GM23338 (cell line): ENCODE data around the gene HSPA14. TPM values are rescaled to one million over a fixed set of nuclear protein-coding genes. Genes with fewer than 3 reads are reported as not detected.

ENCODE experiments used
- ATAC-seq: fragments of 200-7000 bp; cut with Tn5 transposase; 3 replicates; pipeline ENCODE4 v1.9.1; 2020
- DNase-seq: peaks from one replicate; pipeline ENCODE4 v3.0.0-alpha.2; 2015; ENCODE audit warnings: low spot score
- H2AFZ ChIP-seq: fragments of 200-600 bp; sonication (generic); 2 replicates; pipeline ENCODE4 v1.8.0; 2016; ENCODE audit warnings: antibody characterized with exemption, mild to moderate bottlenecking, moderate library complexity
- H3F3A ChIP-seq: fragments of 200-600 bp; sonication (generic); replicated peaks from 2 replicates; pipeline ENCODE4 v1.8.0; 2017; ENCODE audit warnings: antibody characterized with exemption, mixed run types, low read depth
- H3K27ac ChIP-seq: fragments of 200-600 bp; sonication (generic); 2 replicates; pipeline ENCODE4 v1.6.1; 2016; ENCODE audit warnings: low read depth
- H3K27me3 ChIP-seq: fragments of 200-600 bp; sonication (generic); 2 replicates; pipeline ENCODE4 v1.8.0; 2016; ENCODE audit warnings: mild to moderate bottlenecking, mixed run types, moderate library complexity; ENCODE audit not compliant: insufficient read depth
- H3K36me3 ChIP-seq: fragments of 200-600 bp; sonication (generic); 2 replicates; pipeline ENCODE4 v1.8.0; 2016; ENCODE audit warnings: mild to moderate bottlenecking; ENCODE audit not compliant: insufficient read depth
- H3K4me1 ChIP-seq: fragments of 200-600 bp; sonication (generic); 2 replicates; pipeline ENCODE4 v1.8.0; 2016; ENCODE audit warnings: mild to moderate bottlenecking, moderate library complexity; ENCODE audit not compliant: insufficient read depth
- H3K4me2 ChIP-seq: fragments of 200-600 bp; sonication (generic); 2 replicates; pipeline ENCODE4 v1.7.1; 2017; ENCODE audit warnings: mixed run types
- H3K4me3 ChIP-seq: fragments of 200-600 bp; sonication (generic); 2 replicates; pipeline ENCODE4 v1.6.1; 2016; ENCODE audit warnings: mixed run types
- H3K79me2 ChIP-seq: fragments of 200-600 bp; sonication (generic); replicated peaks from 2 replicates; pipeline ENCODE4 v1.8.0; 2017; ENCODE audit warnings: mild to moderate bottlenecking; ENCODE audit not compliant: insufficient read depth
- H3K9me2 ChIP-seq: fragments of 200-600 bp; sonication (generic); 2 replicates; pipeline ENCODE4 v1.8.0; 2017; ENCODE audit not compliant: insufficient read depth
- H4K20me1 ChIP-seq: fragments of 200-600 bp; sonication (generic); replicated peaks from 2 replicates; pipeline ENCODE4 v1.8.0; 2017; ENCODE audit warnings: mild to moderate bottlenecking; ENCODE audit not compliant: insufficient read depth
- H3K27ac Mint-ChIP-seq: 2 replicates; pipeline ENCODE4 v1.8.0; 2020; ENCODE audit warnings: inconsistent platforms, mild to moderate bottlenecking, moderate library complexity, mixed read lengths
- H3K27me3 Mint-ChIP-seq: 3 replicates; pipeline ENCODE4 v1.8.0; 2022; ENCODE audit warnings: low read depth, mild to moderate bottlenecking, moderate library complexity, mixed read lengths, inconsistent platforms; ENCODE audit not compliant: insufficient read depth, poor library complexity
- H3K36me3 Mint-ChIP-seq: 3 replicates; pipeline ENCODE4 v1.8.0; 2021; ENCODE audit warnings: low read depth, mild to moderate bottlenecking, inconsistent platforms, moderate library complexity, mixed read lengths
- H3K4me1 Mint-ChIP-seq: 3 replicates; pipeline ENCODE4 v1.8.0; 2020; ENCODE audit warnings: mild to moderate bottlenecking, inconsistent platforms, mixed read lengths
- H3K4me3 Mint-ChIP-seq: 3 replicates; pipeline ENCODE4 v1.8.0; 2021; ENCODE audit warnings: moderate library complexity, mild to moderate bottlenecking, inconsistent platforms, mixed read lengths
- H3K9me3 Mint-ChIP-seq: 3 replicates; pipeline ENCODE4 v1.8.0; 2020; ENCODE audit warnings: moderate library complexity, mild to moderate bottlenecking, inconsistent platforms, mixed read lengths
- CTCF ChIP-seq, 2 experiments: fragments of 200-600 bp in 1 of 2; sonication (generic) in 1 of 2; conservative IDR thresholded peaks; 2 replicates each; pipeline versions ENCODE4 v1.5.1 to v1.6.1; 2016 to 2017; ENCODE audit warnings: antibody characterized with exemption in 2 of 2, low read depth in 2 of 2, mild to moderate bottlenecking in 2 of 2, moderate library complexity in 1 of 2
- STAT1 ChIP-seq: IDR thresholded peaks from one replicate; pipeline ENCODE4 v1.6.1; 2016; ENCODE audit warnings: antibody characterized with exemption; ENCODE audit not compliant: unreplicated experiment
- ZNF462 ChIP-seq: fragments of 250-450 bp; sonication (Bioruptor Pico); IDR thresholded peaks from 2 replicates; pipeline ENCODE4 v1.5.0; 2020; ENCODE audit warnings: mild to moderate bottlenecking, moderate library complexity
- polyA plus RNA-seq: library from polyadenylated mRNA; unstranded; fragments of >200 nt; fragmentation: Nextera tagmentation; extraction: Ambion mirVana; gene quantifications from 2 replicates; pipeline ENCODE4 v1.2.1, GENCODE V29; 2016
- total RNA-seq: library from RNA; depleted of rRNA; stranded (reverse); fragments of >200 nt; shearing (Covaris generic); gene quantifications from 2 replicates; pipeline ENCODE4 v1.2.3, GENCODE V29; 2014

The HSPA14 gene
- total and polyA plus RNA-seq, 2 experiments from 2014 or later, result 32.4 to 46.5 TPM

- no peaks in the 10 kb centered on the region for H3K36me3 Mint-ChIP-seq
- TF ChIP-seq STAT1 (no peak), CTCF (conservative IDR thresholded peaks at IDR 0.05; ENCODE audit: low read depth in 2 of 2) (peak; percentile 8 to 47; a peak in 2 of 4 replicates)
- no peaks in the 10 kb centered on the region for H3F3A ChIP-seq
- no peaks in the 10 kb centered on the region for H3K27me3 ChIP-seq
- ATAC-seq (peak; percentile 54; the same call in 2 of the 3 replicates), DNase-seq (peak; percentile 17)
- no peak overlapping the region for H3K4me3 Mint-ChIP-seq
- H3K9me2 ChIP-seq, result no peaks in the 10 kb centered on the region
- H3K79me2 ChIP-seq, result no peaks in the 10 kb centered on the region
- no peaks in the 10 kb centered on the region for H4K20me1 ChIP-seq
- no peak overlapping the region for H3K4me2 ChIP-seq
- no peak overlapping the region for H2AFZ ChIP-seq
- no peaks in the 10 kb centered on the region for H3K4me1 ChIP-seq
- no peaks in the 10 kb centered on the region for H3K4me1 Mint-ChIP-seq
- no peak overlapping the region for H3K27ac ChIP-seq
- H3K4me3 ChIP-seq, result no peak overlapping the region
- H3K27me3 Mint-ChIP-seq, result peaks cover 4% of the 10 kb centered on the region
- no peaks in the 10 kb centered on the region for H3K36me3 ChIP-seq
- no peaks in the 10 kb centered on the region for H3K9me3 Mint-ChIP-seq
- H3K27ac Mint-ChIP-seq, result no peak overlapping the region
Measured at GRCh38 chr10:14801723-14802122, 36.4 kb upstream of the HSPA14 start.

- no peak for DNase-seq
- no peaks in the 10 kb centered on the region for H3K27me3 ChIP-seq
Measured at GRCh38 chr10:14803827-14804226, 34.3 kb upstream of the HSPA14 start.

More at GRCh38 chr10:14803827-14804226, 34.3 kb upstream of the HSPA14 start:
- no peaks in the 10 kb centered on the region for H3K79me2 ChIP-seq
- Mint-ChIP-seq H3K4me3 (no peak overlapping the region), H3K36me3 (no peaks in the 10 kb centered on the region), H3K4me1 (no peaks in the 10 kb centered on the region), H3K27me3 (peaks cover 4% of the 10 kb centered on the region), H3K9me3 (no peaks in the 10 kb centered on the region), H3K27ac (no peak overlapping the region)
- no peak overlapping the region for H3K27ac ChIP-seq
- H3K4me1 ChIP-seq, result no peaks in the 10 kb centered on the region
- no peaks in the 10 kb centered on the region for H3K9me2 ChIP-seq
- ATAC-seq, result no peak
- H3F3A ChIP-seq, result no peaks in the 10 kb centered on the region
- H4K20me1 ChIP-seq, result no peaks in the 10 kb centered on the region
- TF ChIP-seq CTCF (conservative IDR thresholded peaks at IDR 0.05; ENCODE audit: low read depth in 2 of 2) (no peak), ZNF462 (CRISPR knock-in tag) (no peak)
- H3K36me3 ChIP-seq, result no peaks in the 10 kb centered on the region
- H2AFZ ChIP-seq, result no peak overlapping the region
- no peak overlapping the region for H3K4me2 ChIP-seq
- no peak overlapping the region for H3K4me3 ChIP-seq
